Right lobe of liver (tissue), 4 donors: ENCODE data around the gene C3.
"Not testable (repeated sequence)": the region's sequence is repeated elsewhere in the genome, so short reads cannot be mapped to it uniquely, and the experiment has no call there.

Experiments used
- CTCF ChIP-seq, 4 donors: fragments of 200-600 bp in 3 of 4; fragments of 450-650 bp in 1 of 4; IDR thresholded peaks; one replicate each; pipeline versions ENCODE4 v1.5.1 to v1.8.0; 2016 to 2022; ENCODE audit warnings: antibody characterized with exemption in 4 of 4, mild to moderate bottlenecking in 2 of 4
- POLR2A ChIP-seq: fragments of 450-650 bp; IDR thresholded peaks from one replicate; pipeline ENCODE4 v1.6.1; 2017; ENCODE audit warnings: antibody characterized with exemption, mild to moderate bottlenecking
- donor health status: DM: no; HTN: no; CAD: no.
- donor health status: DM: no; HTN: no; CAD: no.
- donor health status: DM: no; HTN: yes; CAD: no.

- TF ChIP-seq CTCF (IDR thresholded peaks at IDR 0.05); POLR2A: not testable (repeated sequence)
These were observed 41.9 kb upstream of the C3 start for GRCh38 chr19:6762253-6762797.
